Mesenchymal stem cell (in vitro differentiated cells and primary cell): Measurements from ENCODE around the gene ZDHHC14.
A peak's percentile ranks its signal among the peaks of the same experiment; 100 is the strongest.

Experiments used
- DNase-seq: peaks from one replicate; pipeline ENCODE4 v3.0.0-alpha.2; 2013
- H2AFZ ChIP-seq: one replicate; pipeline ENCODE4 v1.6.1; 2013; ENCODE audit warnings: low read depth, mild to moderate bottlenecking, control low read depth, inconsistent platforms, low read length, moderate library complexity
- H2AK5ac ChIP-seq: 2 replicates; pipeline ENCODE4 v1.6.1; 2013; ENCODE audit warnings: low read length, moderate library complexity, mild to moderate bottlenecking, inconsistent platforms; ENCODE audit not compliant: severe bottlenecking
- H2BK120ac ChIP-seq: one replicate; pipeline ENCODE4 v1.6.1; 2013; ENCODE audit warnings: low read depth, mild to moderate bottlenecking, inconsistent platforms, low read length, moderate library complexity
- H2BK12ac ChIP-seq, 2 experiments: one replicate each; pipeline ENCODE4 v1.6.1; 2013; ENCODE audit warnings: inconsistent platforms in 2 of 2, low read length in 2 of 2, mild to moderate bottlenecking in 2 of 2, moderate library complexity in 2 of 2, control low read depth in 1 of 2
- H2BK15ac ChIP-seq: one replicate; pipeline ENCODE4 v1.6.1; 2013; ENCODE audit warnings: mild to moderate bottlenecking, low read depth, inconsistent platforms; ENCODE audit not compliant: poor library complexity, severe bottlenecking
- H2BK5ac ChIP-seq: 2 replicates; pipeline ENCODE4 v1.6.1; 2013; ENCODE audit warnings: low read depth, mild to moderate bottlenecking, low read length, control low read depth, inconsistent platforms; ENCODE audit not compliant: poor library complexity, severe bottlenecking
- H3K14ac ChIP-seq, 2 experiments: one replicate each; pipeline ENCODE4 v1.6.1; 2013; ENCODE audit warnings: inconsistent platforms in 2 of 2, low read length in 2 of 2, control low read depth in 1 of 2, mild to moderate bottlenecking in 1 of 2, moderate library complexity in 1 of 2
- H3K18ac ChIP-seq, 2 experiments: one replicate each; pipeline ENCODE4 v1.6.1; 2013; ENCODE audit warnings: inconsistent platforms in 2 of 2, low read length in 2 of 2, control low read depth in 1 of 2, low read depth in 1 of 2, mild to moderate bottlenecking in 1 of 2
- H3K23ac ChIP-seq, 2 experiments: one replicate each; pipeline ENCODE4 v1.6.1; 2013; ENCODE audit warnings: inconsistent platforms in 2 of 2, low read length in 2 of 2, mild to moderate bottlenecking in 2 of 2, moderate library complexity in 2 of 2, control low read depth in 1 of 2
- H3K27ac ChIP-seq: 2 replicates; pipeline ENCODE4 v1.5.1; 2013; ENCODE audit warnings: mild to moderate bottlenecking, moderate library complexity, low read length, control low read depth, inconsistent platforms; ENCODE audit not compliant: poor library complexity, severe bottlenecking
- H3K27me3 ChIP-seq, 2 experiments: 2 replicates each; pipeline versions ENCODE4 v1.6.1 to v1.7.0; 2013; ENCODE audit warnings: low read length in 2 of 2, mild to moderate bottlenecking in 2 of 2, moderate library complexity in 2 of 2, control low read depth in 1 of 2, inconsistent platforms in 1 of 2; ENCODE audit not compliant: control insufficient read depth in 1 of 2, insufficient read depth in 1 of 2
- H3K36me3 ChIP-seq, 2 experiments: 2 replicates each; pipeline versions ENCODE4 v1.6.1 to v1.7.0; 2013; ENCODE audit warnings: low read length in 2 of 2, control low read depth in 1 of 2, inconsistent platforms in 1 of 2, low read depth in 1 of 2, mild to moderate bottlenecking in 1 of 2; ENCODE audit not compliant: insufficient read depth in 2 of 2, control insufficient read depth in 1 of 2
- H3K4ac ChIP-seq, 2 experiments: one replicate each; pipeline ENCODE4 v1.6.1; 2013; ENCODE audit warnings: inconsistent platforms in 2 of 2, low read length in 2 of 2, mild to moderate bottlenecking in 2 of 2, moderate library complexity in 2 of 2, control low read depth in 1 of 2, low read depth in 1 of 2
- H3K4me1 ChIP-seq: 2 replicates; pipeline ENCODE4 v1.6.1; 2013; ENCODE audit warnings: low read depth, low read length, control low read depth; ENCODE audit not compliant: control insufficient read depth, insufficient read depth
- H3K4me2 ChIP-seq: 2 replicates; pipeline ENCODE4 v1.6.1; 2013; ENCODE audit warnings: low read length, mild to moderate bottlenecking, inconsistent platforms; ENCODE audit not compliant: poor library complexity, severe bottlenecking
- H3K4me3 ChIP-seq, 2 experiments: 2 replicates each; pipeline versions ENCODE4 v1.5.1 to v1.7.0; 2013; ENCODE audit warnings: low read length in 2 of 2, mild to moderate bottlenecking in 2 of 2, control low read depth in 1 of 2, low read depth in 1 of 2; ENCODE audit not compliant: insufficient read depth in 1 of 2
- H3K79me1 ChIP-seq: replicated peaks from 2 replicates; pipeline ENCODE4 v1.6.1; 2013; ENCODE audit warnings: mild to moderate bottlenecking, control low read depth, low read length, inconsistent platforms; ENCODE audit not compliant: poor library complexity, severe bottlenecking
- H3K9ac ChIP-seq: 2 replicates; pipeline ENCODE4 v1.7.0; 2013; ENCODE audit warnings: mild to moderate bottlenecking, low read length, moderate library complexity
- H3K9me3 ChIP-seq: 2 replicates; pipeline ENCODE4 v1.7.0; 2013; ENCODE audit warnings: mild to moderate bottlenecking, low read length; ENCODE audit not compliant: control insufficient read depth
- H4K8ac ChIP-seq: one replicate; pipeline ENCODE4 v1.6.1; 2013; ENCODE audit warnings: inconsistent platforms, mild to moderate bottlenecking, low read length, moderate library complexity
- H4K91ac ChIP-seq: one replicate; pipeline ENCODE4 v1.6.1; 2013; ENCODE audit warnings: mild to moderate bottlenecking, low read length, inconsistent platforms
- WGBS: methylation state at CpG from one replicate; pipeline ENCODE4 v1.1.7; 2013; ENCODE audit warnings: mixed read lengths; 5-methylcytosine and 5-hydroxymethylcytosine counted together

Gene ZDHHC14

DNA sequence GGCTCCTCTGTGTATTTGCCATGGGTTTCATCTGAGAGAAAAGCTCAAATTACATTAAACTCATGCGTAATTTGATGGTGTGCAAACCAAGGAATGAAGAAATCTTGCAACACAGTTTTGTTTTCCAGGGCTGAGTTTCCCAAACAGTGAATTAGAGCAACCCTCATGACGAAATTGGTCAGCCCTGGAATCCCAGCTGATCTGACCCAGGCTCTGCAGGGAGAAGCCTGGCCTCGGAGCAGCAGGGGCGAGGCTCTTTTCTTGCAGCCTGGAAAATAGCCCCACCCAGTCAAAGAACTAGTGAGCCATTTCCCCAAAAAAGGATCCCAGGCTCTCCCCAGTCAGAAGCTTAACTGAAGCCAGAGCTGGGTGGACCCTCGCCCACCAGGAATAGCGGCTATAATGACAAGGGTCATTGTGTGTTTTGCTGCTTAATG lies 334.8 kb downstream of the ZDHHC14 start:
- no peaks in the 10 kb centered on the region for H3K36me3 ChIP-seq
- no peak overlapping the region for H4K8ac ChIP-seq
- H2AK5ac ChIP-seq, result no peak overlapping the region
- peak overlapping the region; percentile 93 for H3K9ac ChIP-seq
- H3K18ac ChIP-seq, result no peak overlapping the region
- H3K4ac ChIP-seq, result peak overlapping the region in 1 of 2 experiments; percentile 29
- H3K27ac ChIP-seq, result no peak overlapping the region
- no peak overlapping the region for H2BK12ac ChIP-seq
- 76% methylated on average over 6 of the region's 6 CpGs for WGBS
- H2AFZ ChIP-seq, result no peak overlapping the region
- no peak overlapping the region for H2BK5ac ChIP-seq
- peaks cover 5% of the 10 kb centered on the region for H3K4me1 ChIP-seq
- H3K14ac ChIP-seq, result no peak overlapping the region
- H3K4me2 ChIP-seq, result no peak overlapping the region
- H3K4me3 ChIP-seq, result peak overlapping the region in 1 of 2 experiments; percentile 83
- H3K79me1 ChIP-seq, result no peaks in the 10 kb centered on the region
- H3K23ac ChIP-seq, result no peak overlapping the region
- DNase-seq, result peak; percentile 85
- no peak overlapping the region for H4K91ac ChIP-seq
- no peak overlapping the region for H2BK15ac ChIP-seq
- no peak overlapping the region for H2BK120ac ChIP-seq
- peaks cover 0 to 10% of the 10 kb centered on the region in 2 experiments for H3K27me3 ChIP-seq
- H3K9me3 ChIP-seq, result no peaks in the 10 kb centered on the region

DNA sequence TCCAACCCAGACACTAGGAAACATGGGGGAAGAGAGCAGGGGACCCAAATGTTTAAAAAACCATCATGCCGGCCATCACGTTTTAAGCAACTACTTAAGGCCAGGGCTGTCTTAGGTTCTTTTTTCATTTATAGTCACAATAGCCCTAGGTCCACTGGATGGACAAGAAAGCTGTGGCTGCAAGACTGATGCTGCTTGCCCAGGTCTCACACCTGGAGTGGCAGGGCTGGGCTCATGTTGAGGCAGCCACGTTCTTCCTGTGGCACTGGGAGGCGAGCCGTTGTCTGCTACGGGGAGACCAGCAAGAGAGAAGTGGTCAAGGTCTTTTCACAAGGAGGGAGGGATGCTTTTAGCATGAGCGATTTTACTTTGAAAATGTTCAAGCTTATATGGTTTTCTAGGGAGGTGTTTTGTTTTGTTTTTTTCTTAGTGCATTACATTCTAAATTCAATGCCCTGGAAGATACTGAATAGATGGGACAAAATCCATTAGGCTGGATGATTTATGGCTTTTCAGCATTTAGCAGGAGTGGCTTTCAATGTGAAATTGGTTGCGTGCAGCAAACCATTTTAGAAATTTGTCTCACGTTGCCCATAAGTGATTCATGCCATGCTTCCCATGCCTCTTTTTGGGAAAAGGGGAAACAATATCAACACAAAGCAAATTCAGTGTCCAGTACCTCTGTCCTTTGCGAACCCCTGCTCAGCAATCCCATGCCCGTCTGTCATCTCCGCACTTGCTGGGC lies 335.4 kb downstream of the ZDHHC14 start:
- no peak overlapping the region for H3K18ac ChIP-seq
- WGBS, result 86% methylated on average over 12 of the region's 12 CpGs
- no peaks in the 10 kb centered on the region for H3K9me3 ChIP-seq
- peaks cover 5% of the 10 kb centered on the region for H3K4me1 ChIP-seq
- peak overlapping the region in 1 of 2 experiments; percentile 6 for H3K4ac ChIP-seq
- DNase-seq, result no peak
- H3K27ac ChIP-seq, result no peak overlapping the region
- H3K4me3 ChIP-seq, result peak overlapping the region in 1 of 2 experiments; percentile 83
- H2BK120ac ChIP-seq, result no peak overlapping the region
- H2AFZ ChIP-seq, result no peak overlapping the region
- peaks cover 0 to 11% of the 10 kb centered on the region in 2 experiments for H3K27me3 ChIP-seq
- H4K8ac ChIP-seq, result no peak overlapping the region
- H4K91ac ChIP-seq, result no peak overlapping the region
- no peak overlapping the region for H3K14ac ChIP-seq
- peaks cover 0 to 2% of the 10 kb centered on the region in 2 experiments for H3K36me3 ChIP-seq
- H2BK5ac ChIP-seq, result no peak overlapping the region
- no peaks in the 10 kb centered on the region for H3K79me1 ChIP-seq
- no peak overlapping the region for H2BK12ac ChIP-seq
- no peak overlapping the region for H3K23ac ChIP-seq
- H2AK5ac ChIP-seq, result no peak overlapping the region
- H2BK15ac ChIP-seq, result no peak overlapping the region
- H3K9ac ChIP-seq, result peak overlapping the region; percentile 93
- no peak overlapping the region for H3K4me2 ChIP-seq

DNA sequence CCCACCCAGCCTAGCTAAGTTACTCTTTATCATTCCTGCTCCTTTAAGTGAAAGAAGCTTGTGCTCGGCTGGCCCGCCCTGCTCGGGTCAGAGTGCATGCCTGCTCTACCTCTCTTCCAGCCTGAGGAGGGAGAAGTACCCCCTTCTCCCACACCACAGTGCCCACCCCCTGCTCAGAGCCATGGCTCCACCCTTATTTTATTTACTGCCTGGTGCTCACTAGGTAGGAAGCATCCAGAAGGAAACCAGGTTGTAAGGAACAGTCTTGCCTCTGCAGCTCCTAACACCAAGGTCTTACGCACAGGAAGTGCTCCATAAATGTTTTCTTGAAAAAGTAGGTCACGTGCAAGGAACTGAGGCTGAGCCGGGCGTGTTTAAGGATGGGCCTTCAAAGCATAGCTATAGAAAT lies 336.4 kb downstream of the ZDHHC14 start:
- H3K18ac ChIP-seq, result no peak overlapping the region
- no peak overlapping the region for H3K23ac ChIP-seq
- H3K27ac ChIP-seq, result no peak overlapping the region
- H3K79me1 ChIP-seq, result no peaks in the 10 kb centered on the region
- WGBS, result 63% methylated on average over 7 of the region's 7 CpGs
- no peak overlapping the region for H4K91ac ChIP-seq
- H2AK5ac ChIP-seq, result no peak overlapping the region
- no peak overlapping the region for H2BK12ac ChIP-seq
- no peak overlapping the region for H2BK5ac ChIP-seq
- no peak overlapping the region for H2BK120ac ChIP-seq
- peak overlapping the region; percentile 93 for H3K9ac ChIP-seq
- no peak for DNase-seq
- H4K8ac ChIP-seq, result no peak overlapping the region
- peaks cover 0 to 7% of the 10 kb centered on the region in 2 experiments for H3K36me3 ChIP-seq
- no peak overlapping the region for H2AFZ ChIP-seq
- no peak overlapping the region for H2BK15ac ChIP-seq
- no peaks in the 10 kb centered on the region for H3K9me3 ChIP-seq
- peak overlapping the region in 1 of 2 experiments; percentile 83 for H3K4me3 ChIP-seq
- peaks cover 0 to 13% of the 10 kb centered on the region in 2 experiments for H3K27me3 ChIP-seq
- no peak overlapping the region for H3K4me2 ChIP-seq
- no peak overlapping the region for H3K14ac ChIP-seq
- H3K4ac ChIP-seq, result no peak overlapping the region
- H3K4me1 ChIP-seq, result peaks cover 5% of the 10 kb centered on the region

DNA sequence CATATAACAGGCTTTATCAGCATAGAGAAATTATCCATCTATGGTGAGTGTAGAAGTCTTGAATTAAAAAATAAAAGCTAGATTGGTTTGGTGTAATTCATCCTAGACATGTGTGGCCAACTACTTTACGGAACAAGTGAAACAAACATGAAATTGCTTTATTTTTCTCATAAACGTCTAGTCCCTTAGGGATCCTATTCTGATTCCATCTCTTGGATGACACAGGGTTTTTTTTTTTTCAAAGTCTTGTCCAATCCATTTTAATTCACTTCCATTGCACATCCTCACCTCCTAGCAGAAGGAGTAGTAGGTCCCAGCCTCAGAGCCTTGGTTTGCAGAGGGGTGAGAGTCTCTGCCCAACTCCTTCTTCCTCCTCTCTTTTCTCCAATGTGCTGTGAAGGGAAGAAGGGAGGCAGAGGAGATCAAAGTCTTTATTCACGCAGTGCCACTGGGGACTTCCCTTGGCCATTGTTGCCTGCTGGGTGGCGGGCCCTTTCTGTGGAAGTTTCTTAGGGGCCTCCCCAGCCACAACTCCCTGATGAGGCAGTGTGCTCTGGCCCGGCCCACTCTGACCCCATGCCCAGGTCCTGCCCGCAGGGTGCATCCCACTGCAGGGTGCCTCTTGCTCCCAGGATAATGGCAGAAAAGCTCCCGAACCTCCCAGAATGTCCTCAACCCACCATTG lies 337.7 kb downstream of the ZDHHC14 start:
- Histone ChIP-seq H2BK5ac (no peak overlapping the region), H4K91ac (no peak overlapping the region), H2BK15ac (no peak overlapping the region), H2AK5ac (no peak overlapping the region), H3K27me3 (peaks cover 0 to 6% of the 10 kb centered on the region in 2 experiments), H3K23ac (no peak overlapping the region), H3K79me1 (no peaks in the 10 kb centered on the region), H2AFZ (no peak overlapping the region), H3K9me3 (no peaks in the 10 kb centered on the region), H3K14ac (no peak overlapping the region), H4K8ac (no peak overlapping the region), H3K4ac (no peak overlapping the region), H3K9ac (no peak overlapping the region), H3K36me3 (peaks cover 0 to 7% of the 10 kb centered on the region in 2 experiments), H2BK120ac (no peak overlapping the region), H2BK12ac (no peak overlapping the region), H3K4me1 (peaks cover 5% of the 10 kb centered on the region), H3K4me3 (peak overlapping the region in 1 of 2 experiments; percentile 83), H3K27ac (no peak overlapping the region), H3K4me2 (no peak overlapping the region), H3K18ac (no peak overlapping the region)
- 80% methylated on average over 7 of the region's 7 CpGs for WGBS
- DNase-seq, result no peak
